ENCODE measurements around the gene CPS1.

Gene CPS1

GRCh38 chr2:210519594-210519993, 36.8 kb upstream of the CPS1 start (continued):
- no peak for TF ChIP-seq ZNF704 (tag by site-specific recombination; IDR thresholded peaks at IDR 0.05)
- TF ChIP-seq ZNF600 (tag by site-specific recombination; IDR thresholded peaks at IDR 0.05): no peak

GRCh38 chr2:210522399-210522798, 34.0 kb upstream of the CPS1 start:
- Histone ChIP-seq H3K9me3 (ENCODE audit: control insufficient read depth, insufficient read depth, low read depth, low read length) (no peaks in the 10 kb centered on the region), H3K27ac (ENCODE audit: extremely low read depth, low read depth, low read length) (no peak overlapping the region), H3K4me1 (ENCODE audit: control insufficient read depth, insufficient read depth, low read length) (no peaks in the 10 kb centered on the region), H3K4me3 (ENCODE audit: low read depth, low read length) (no peak overlapping the region), H3K36me3 (ENCODE audit: control insufficient read depth in 2 of 2, insufficient read depth in 1 of 2, low read length in 2 of 2) (no peaks in the 10 kb centered on the region)
- ChIA-PET CTCF (interaction anchor here (1.4 kb wide), 1 partner anchor 20 kb away, joined by 3 read pairs; no protein-coding TSS in a partner anchor), POLR2A (no interaction called here)
- TF ChIP-seq ELK4 (IDR thresholded peaks at IDR 0.05; ENCODE audit: borderline replicate concordance, low read depth, low read length) (no peak), SETDB1 (IDR thresholded peaks at IDR 0.05; ENCODE audit: insufficient read length, low read length) (no peak), ZNF521 (tag by site-specific recombination; IDR thresholded peaks at IDR 0.05) (no peak), ZBTB48 (tag by site-specific recombination; IDR thresholded peaks at IDR 0.05) (no peak), GLI4 (tag by site-specific recombination; IDR thresholded peaks at IDR 0.05) (no peak), ZNF660 (tag by site-specific recombination; IDR thresholded peaks at IDR 0.05) (no peak), WT1 (tag by site-specific recombination; IDR thresholded peaks at IDR 0.05) (no peak), ZNF146 (tag by site-specific recombination; IDR thresholded peaks at IDR 0.05) (no peak), ZBTB26 (tag by site-specific recombination; optimal IDR thresholded peaks at IDR 0.05) (no peak), ZNF404 (tag by site-specific recombination; IDR thresholded peaks at IDR 0.05) (no peak), ZNF140 (tag by site-specific recombination; IDR thresholded peaks at IDR 0.05) (no peak), ZNF610 (tag by site-specific recombination; IDR thresholded peaks at IDR 0.05; ENCODE audit: borderline replicate concordance) (no peak)

- Histone ChIP-seq H3K4me3 (ENCODE audit: low read depth, low read length) (no peak overlapping the region), H3K27ac (ENCODE audit: extremely low read depth, low read depth, low read length) (no peak overlapping the region), H3K4me1 (ENCODE audit: control insufficient read depth, insufficient read depth, low read length) (no peaks in the 10 kb centered on the region), H3K36me3 (ENCODE audit: control insufficient read depth in 2 of 2, insufficient read depth in 1 of 2, low read length in 2 of 2) (no peaks in the 10 kb centered on the region), H3K9me3 (ENCODE audit: control insufficient read depth, insufficient read depth, low read depth, low read length) (no peaks in the 10 kb centered on the region)
- CTCF ChIA-PET: no interaction called here
- TF ChIP-seq ZNF549 (tag by site-specific recombination; IDR thresholded peaks at IDR 0.05): no peak
- no peak for TF ChIP-seq ZNF704 (tag by site-specific recombination; IDR thresholded peaks at IDR 0.05)
- TF ChIP-seq ZNF514 (tag by site-specific recombination; IDR thresholded peaks at IDR 0.05): no peak
- TF ChIP-seq ZNF10 (tag by site-specific recombination; IDR thresholded peaks at IDR 0.05): no peak
- no peak for TF ChIP-seq CTCF (tag by site-specific recombination; IDR thresholded peaks at IDR 0.05)
- POLR2A ChIA-PET: no interaction called here
Observed at GRCh38 chr2:210523650-210524289, 32.6 kb upstream of the CPS1 start.
